A549 (cell line): ENCODE measurements around the gene DOK7. TPM values are rescaled to one million over a fixed set of nuclear protein-coding genes. Genes with fewer than 3 reads are reported as not detected.

Source experiments
- ATAC-seq, 2 experiments: fragments of 200-7000 bp in 1 of 2; fragments of >200 bp in 1 of 2; cut with Nextera tagmentation in 1 of 2; cut with Tn5 transposase in 1 of 2; 3 replicates each; pipeline versions ENCODE4 v1.8.0 to v1.9.1; 2018 to 2020; ENCODE audit warnings: mild to moderate bottlenecking in 1 of 2, moderate library complexity in 1 of 2
- CTCF ChIA-PET: fragments of 300-600 bp; sonication (Branson Sonifier 250); formaldehyde crosslinking; extraction: SDS; loops from one replicate; lab custom pipeline; 2021; ENCODE audit warnings: antibody characterized with exemption, inconsistent platforms; lab: Yijun Ruan, JAX
- POLR2A ChIA-PET: fragments of 350-600 bp; formaldehyde crosslinking; extraction: SDS; loops from one replicate; lab custom pipeline; 2021; ENCODE audit warnings: antibody characterized with exemption, inconsistent platforms; lab: Yijun Ruan, JAX
- DNase-seq, 2 experiments: peaks; one replicate each; pipeline versions ENCODE4 v3.0.0 to v3.0.0-alpha.2; 2011 to 2016; ENCODE audit warnings: low read depth in 1 of 2, low spot score in 1 of 2
- FAIRE-seq: peaks from 2 replicates; lab custom pipeline; 2011; peaks lifted over from hg19 to GRCh38; lab: Jason Lieb, UNC
- H3K27ac ChIP-seq, 2 experiments: fragments of >200 bp; sonication (Bioruptor Twin); formaldehyde crosslinking; 3 replicates each; pipeline ENCODE4 v1.5.1; 2016 to 2017
- H3K4me1 ChIP-seq: fragments of >200 bp; sonication (Bioruptor Twin); formaldehyde crosslinking; 3 replicates; pipeline ENCODE4 v1.6.1; 2016
- H3K4me2 ChIP-seq: fragments of >200 bp; sonication (Bioruptor Twin); formaldehyde crosslinking; 3 replicates; pipeline ENCODE4 v1.6.1; 2016
- H3K4me3 ChIP-seq: fragments of >200 bp; sonication (Bioruptor Twin); formaldehyde crosslinking; 3 replicates; pipeline ENCODE4 v1.5.1; 2016
- H3K9me3 ChIP-seq: fragments of >200 bp; sonication (Bioruptor Twin); formaldehyde crosslinking; 3 replicates; pipeline ENCODE4 v1.6.1; 2016
- CBX2 ChIP-seq: fragments of 200-600 bp; sonication (generic); IDR thresholded peaks from 2 replicates; pipeline ENCODE4 v1.6.1; 2016; ENCODE audit warnings: low read depth, mild to moderate bottlenecking, borderline replicate concordance
- CEBPB ChIP-seq, 2 experiments: fragments of >200 bp in 1 of 2; sonication (Bioruptor Twin) in 1 of 2; formaldehyde crosslinking in 1 of 2; IDR thresholded peaks; 2 replicates each; pipeline ENCODE4 v1.6.1; 2012 to 2016
- CHD4 ChIP-seq: fragments of 200-600 bp; sonication (generic); IDR thresholded peaks from 2 replicates; pipeline ENCODE4 v1.6.1; 2016; ENCODE audit warnings: antibody characterized with exemption, mild to moderate bottlenecking, borderline replicate concordance
- E2F6 ChIP-seq: IDR thresholded peaks from 2 replicates; pipeline ENCODE4 v1.6.1; 2012; ENCODE audit warnings: low read depth, borderline replicate concordance
- EHF ChIP-seq: fragments of 250-450 bp; sonication (Bioruptor Pico); IDR thresholded peaks from 2 replicates; pipeline ENCODE4 v1.5.0; 2020; ENCODE audit warnings: mild to moderate bottlenecking
- ELK1 ChIP-seq: fragments of 150-350 bp; IDR thresholded peaks from 2 replicates; pipeline ENCODE4 v1.6.1; 2014; ENCODE audit warnings: low read depth, mild to moderate bottlenecking, low read length
- FOSL2 ChIP-seq, 2 experiments: fragments of 450-650 bp in 1 of 2; fragments of >200 bp in 1 of 2; sonication (Bioruptor Twin) in 1 of 2; formaldehyde crosslinking; IDR thresholded peaks; 2 replicates each; pipeline versions ENCODE4 v1.5.0 to v1.6.1; 2016 to 2020; ENCODE audit warnings: mild to moderate bottlenecking in 1 of 2, moderate library complexity in 1 of 2
- HES2 ChIP-seq: fragments of >200 bp; sonication (Bioruptor Twin); formaldehyde crosslinking; IDR thresholded peaks from 2 replicates; pipeline ENCODE4 v1.6.1; 2016
- HMGXB4 ChIP-seq: fragments of 250-450 bp; sonication (Bioruptor Pico); IDR thresholded peaks from 2 replicates; pipeline ENCODE4 v1.5.0; 2021; ENCODE audit warnings: mild to moderate bottlenecking, moderate library complexity, borderline replicate concordance
- HOXA7 ChIP-seq: fragments of 250-450 bp; sonication (Bioruptor Pico); IDR thresholded peaks from 2 replicates; pipeline ENCODE4 v1.5.0; 2020; ENCODE audit warnings: mild to moderate bottlenecking, moderate library complexity
- HOXB13 ChIP-seq: fragments of 250-450 bp; sonication (Bioruptor Pico); IDR thresholded peaks from 2 replicates; pipeline ENCODE4 v1.5.0; 2020; ENCODE audit warnings: low read depth, mild to moderate bottlenecking, moderate library complexity
- HOXB5 ChIP-seq: fragments of 250-450 bp; sonication (Bioruptor Pico); IDR thresholded peaks from 2 replicates; pipeline ENCODE4 v1.5.0; 2020; ENCODE audit warnings: mild to moderate bottlenecking, moderate library complexity
- NFE2L2 ChIP-seq: fragments of 150-350 bp; conservative IDR thresholded peaks from 2 replicates; pipeline ENCODE4 v1.6.1; 2014; ENCODE audit warnings: low read length
- NR3C1 ChIP-seq: fragments of >200 bp; sonication (Bioruptor Twin); formaldehyde crosslinking; IDR thresholded peaks from 3 replicates; pipeline ENCODE4 v1.6.1; 2017
- POLR2A ChIP-seq: IDR thresholded peaks from 2 replicates; pipeline ENCODE4 v1.6.1; 2012; ENCODE audit warnings: mild to moderate bottlenecking, low read length
- RFX5 ChIP-seq: fragments of 450-650 bp; IDR thresholded peaks from 2 replicates; pipeline ENCODE4 v1.7.1; 2014; ENCODE audit warnings: antibody characterized with exemption, mild to moderate bottlenecking, moderate library complexity
- RNF2 ChIP-seq: fragments of 200-600 bp; sonication (generic); IDR thresholded peaks from 2 replicates; pipeline ENCODE4 v1.6.1; 2016; ENCODE audit warnings: low read depth, mild to moderate bottlenecking, antibody characterized with exemption, moderate library complexity, borderline replicate concordance
- ZFP36 ChIP-seq: fragments of 450-650 bp; IDR thresholded peaks from 2 replicates; pipeline ENCODE4 v1.6.1; 2014; ENCODE audit warnings: borderline replicate concordance; ENCODE audit not compliant: partially characterized antibody
- ZSCAN20 ChIP-seq: fragments of 250-450 bp; sonication (Bioruptor Pico); IDR thresholded peaks from 2 replicates; pipeline ENCODE4 v1.8.0; 2022; ENCODE audit warnings: mild to moderate bottlenecking, moderate library complexity
- WGBS: methylation state at CpG from one replicate; pipeline ENCODE4 v1.1.6; 2017; ENCODE audit errors: missing lambda C conversion rate; 5-methylcytosine and 5-hydroxymethylcytosine counted together
- polyA plus RNA-seq, 4 experiments: library from polyadenylated mRNA; depleted of rRNA in 3 of 4; stranded (reverse); fragments of >200 nt; fragmentation: RNase III in 1 of 4; extraction: RNeasy Plus Mini Kit Qiagen cat#74134 plus additional on column Dnase treatment in 1 of 4; gene quantifications; 2 replicates in 3 of 4; 3 replicates in 1 of 4; pipeline ENCODE4 v1.2.3, GENCODE V29; 2011 to 2017

Gene DOK7
- polyA plus RNA-seq, 2 of the 4 experiments (the other 2 are of a cell fraction) = 0.17 to 0.21 TPM

GRCh38 chr4:3502941-3503936 lies 40.1 kb downstream of the DOK7 start:
- CTCF ChIA-PET = interaction anchor here (5.2 kb wide), 1 partner anchor 12 kb away, joined by 25 read pairs; no protein-coding TSS in a partner anchor
- no peak for ATAC-seq
- H3K4me2 ChIP-seq = no peak overlapping the region
- no peak for DNase-seq
- FAIRE-seq = no peak
- TF ChIP-seq HOXB5 (CRISPR knock-in tag) = no peak
- TF ChIP-seq CEBPB (IDR thresholded peaks at IDR 0.05) = no peak
- no peak for TF ChIP-seq ELK1
- TF ChIP-seq FOSL2 (IDR thresholded peaks at IDR 0.05) = no peak
- no peak for TF ChIP-seq FOSL2 (CRISPR knock-in tag; IDR thresholded peaks at IDR 0.05)
- no peak for TF ChIP-seq CHD4
- no peak for TF ChIP-seq EHF (CRISPR knock-in tag)
- no peaks in the 10 kb centered on the region for H3K4me1 ChIP-seq
- POLR2A ChIA-PET = no interaction called here
- H3K4me3 ChIP-seq = no peak overlapping the region
- WGBS = 86% methylated on average over 33 of the region's 39 CpGs
- H3K27ac ChIP-seq = no peak overlapping the region
- H3K9me3 ChIP-seq = no peaks in the 10 kb centered on the region

GRCh38 chr4:3505231-3505630 lies 42.1 kb downstream of the DOK7 start:
- 98% methylated on average over 8 of the region's 16 CpGs for WGBS
- CTCF ChIA-PET = interaction anchor here (0.9 to 5.2 kb wide), 4 partner anchors 9 to 375 kb away, joined by 4 to 25 read pairs (median 4); no protein-coding TSS in a partner anchor
- FAIRE-seq = no peak

More at GRCh38 chr4:3505231-3505630, 42.1 kb downstream of the DOK7 start:
- no peak overlapping the region for H3K27ac ChIP-seq
- H3K4me3 ChIP-seq = no peak overlapping the region
- TF ChIP-seq RFX5 (no peak), FOSL2 (IDR thresholded peaks at IDR 0.05) (no peak), FOSL2 (CRISPR knock-in tag; IDR thresholded peaks at IDR 0.05) (no peak), RNF2 (no peak), ELK1 (no peak), HES2 (no peak), E2F6 (no peak), HOXB13 (CRISPR knock-in tag) (no peak), CBX2 (no peak), HMGXB4 (no peak), ZFP36 (no peak), NR3C1 (no peak), NFE2L2 (no peak), POLR2A (no peak), ZSCAN20 (CRISPR knock-in tag) (no peak), HOXA7 (no peak)
- DNase-seq = no peak
- no peaks in the 10 kb centered on the region for H3K4me1 ChIP-seq
- no peaks in the 10 kb centered on the region for H3K9me3 ChIP-seq
- ATAC-seq = no peak
- POLR2A ChIA-PET = no interaction called here
- H3K4me2 ChIP-seq = no peak overlapping the region
